GM18508 (cell line): Measurements from ENCODE around the gene COL4A1.

Experiments
- ATAC-seq: cut with Tn5 transposase; IDR thresholded peaks from one replicate; pipeline ENCODE4 v1.9.1; 2021; ENCODE audit warnings: moderate number of reproducible peaks; ENCODE audit not compliant: insufficient read depth, unreplicated experiment

Gene COL4A1

DNA sequence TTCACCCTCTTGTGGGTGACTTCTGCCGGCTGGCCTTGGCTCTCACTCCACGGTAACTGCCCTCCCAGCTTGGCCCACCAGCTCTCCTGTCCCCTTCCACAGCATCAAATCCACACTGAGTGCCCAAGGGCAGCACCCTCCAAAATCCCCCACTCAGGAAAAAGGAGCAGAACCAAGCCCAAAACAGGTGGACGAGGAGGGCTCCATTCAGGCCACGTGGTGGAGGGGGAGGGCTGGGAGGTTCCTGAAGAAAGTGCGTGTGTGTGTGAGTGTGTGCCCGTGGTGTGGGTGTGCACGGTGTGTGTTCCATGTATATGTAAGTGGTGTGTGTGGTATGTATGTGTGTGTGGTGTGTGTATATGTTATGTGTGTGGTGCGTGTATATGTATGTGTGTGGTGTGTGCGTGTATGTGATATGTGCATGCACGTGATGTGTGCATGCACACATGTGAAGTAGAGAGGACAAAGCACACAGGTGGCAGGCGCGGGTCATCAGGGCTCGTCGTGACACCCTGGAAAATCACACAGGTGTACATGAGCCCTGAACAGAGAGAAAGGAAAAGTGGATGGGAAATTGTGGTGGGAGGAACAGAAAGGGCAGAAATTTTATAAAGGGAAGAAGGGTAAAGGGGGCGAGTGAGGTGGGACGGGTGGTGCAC is 76.9 kb downstream of the COL4A1 start:
- no peak for ATAC-seq

DNA sequence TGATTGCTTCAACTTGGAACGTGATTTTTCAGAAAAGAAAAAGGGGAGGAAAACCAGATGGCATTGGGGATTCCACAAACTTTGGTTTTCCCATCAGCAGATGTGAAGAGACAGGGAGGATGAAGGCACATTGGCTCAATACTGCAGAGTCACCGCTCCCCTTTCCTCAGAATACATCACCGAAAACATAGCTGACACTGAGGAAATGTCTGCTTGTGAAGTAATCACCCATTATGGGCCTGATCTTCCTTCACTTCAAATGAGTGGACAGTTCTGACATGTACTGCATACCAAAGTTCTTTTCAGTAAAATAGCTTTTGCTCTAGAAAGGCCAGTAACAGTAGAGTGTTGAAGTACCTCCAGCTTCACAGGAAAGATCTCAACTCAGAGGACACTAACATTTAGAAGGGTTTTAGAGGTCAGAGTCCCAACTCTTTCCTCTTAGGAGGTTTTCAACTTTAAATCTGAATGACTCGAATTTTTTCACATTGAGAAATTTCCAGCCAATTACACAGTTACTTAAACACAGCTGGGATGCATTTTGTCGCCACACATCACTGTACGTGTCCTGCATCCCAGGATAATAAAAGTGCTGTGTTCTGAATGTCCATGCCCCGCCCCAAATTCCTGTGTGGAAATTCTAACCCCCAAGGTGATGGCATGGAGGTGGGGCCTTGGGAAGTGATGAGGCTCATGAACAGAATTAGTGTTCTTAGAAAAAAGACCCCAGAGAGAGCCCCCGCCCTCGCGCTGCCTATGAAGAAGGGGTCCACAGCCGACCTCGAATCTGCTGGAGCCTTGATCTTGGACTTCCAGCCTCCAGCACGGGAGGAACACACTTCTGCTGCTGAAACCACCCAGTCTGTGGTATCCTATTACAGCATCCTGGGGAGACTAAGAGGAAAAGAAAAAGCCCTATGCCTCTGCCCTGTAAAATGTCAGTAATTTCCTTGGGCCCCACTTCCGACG is 77.7 kb downstream of the COL4A1 start:
- no peak for ATAC-seq

DNA sequence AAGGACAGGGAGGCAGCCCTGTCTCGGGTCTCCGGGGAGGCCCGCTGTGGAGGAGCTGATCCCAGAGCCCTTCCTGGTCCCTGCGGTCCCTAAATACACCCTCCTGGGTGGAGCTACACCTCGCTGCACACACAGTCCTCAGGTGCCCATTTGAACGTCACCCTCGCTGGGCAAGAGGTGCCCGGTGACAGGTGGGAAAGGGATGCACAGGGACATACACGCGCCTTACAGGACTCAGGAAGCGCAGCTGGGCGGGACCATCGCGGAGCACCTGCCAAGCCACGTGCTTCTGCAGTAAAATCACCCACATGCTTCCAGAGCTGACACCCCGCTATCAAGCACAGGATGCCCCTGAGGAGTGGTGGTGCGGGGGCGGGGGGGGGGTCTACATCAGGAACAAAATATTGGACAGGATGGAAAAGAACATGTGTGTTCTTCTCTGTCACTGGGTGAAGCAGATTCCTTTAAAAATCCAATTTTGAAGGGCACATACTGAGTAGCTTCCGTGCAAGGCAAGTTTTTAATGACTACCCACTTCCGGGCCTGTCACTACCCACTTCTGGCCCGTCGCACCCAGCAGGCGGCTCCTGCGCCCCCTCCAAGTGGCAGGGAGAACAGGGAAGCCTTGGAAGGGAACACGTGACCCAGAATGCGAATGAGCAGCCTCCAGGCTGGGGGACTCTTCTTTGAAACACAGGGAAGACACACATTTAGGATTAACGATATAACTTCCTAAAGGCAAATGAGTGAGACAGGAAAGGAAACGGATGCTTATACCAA is 78.9 kb downstream of the COL4A1 start:
- ATAC-seq, result no peak

DNA sequence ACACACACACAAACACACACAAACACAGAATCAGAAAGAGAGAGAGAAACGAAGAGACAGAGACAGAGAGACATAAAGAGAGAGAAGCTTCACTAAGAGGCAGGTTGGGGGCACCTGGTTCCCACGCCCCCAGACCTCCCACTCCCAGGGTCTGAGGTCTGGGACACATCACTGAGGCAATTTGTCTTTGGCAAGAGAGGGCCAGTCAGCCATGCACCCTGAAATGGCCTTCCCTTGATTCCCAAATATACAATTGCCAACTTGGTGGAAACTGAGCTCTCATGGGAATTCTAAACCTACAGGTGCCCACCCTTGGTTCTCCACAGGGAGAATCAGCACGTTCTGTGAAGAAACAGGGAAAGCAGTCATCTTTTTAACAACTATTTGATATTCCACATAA is 79.5 kb downstream of the COL4A1 start:
- ATAC-seq, result no peak

DNA sequence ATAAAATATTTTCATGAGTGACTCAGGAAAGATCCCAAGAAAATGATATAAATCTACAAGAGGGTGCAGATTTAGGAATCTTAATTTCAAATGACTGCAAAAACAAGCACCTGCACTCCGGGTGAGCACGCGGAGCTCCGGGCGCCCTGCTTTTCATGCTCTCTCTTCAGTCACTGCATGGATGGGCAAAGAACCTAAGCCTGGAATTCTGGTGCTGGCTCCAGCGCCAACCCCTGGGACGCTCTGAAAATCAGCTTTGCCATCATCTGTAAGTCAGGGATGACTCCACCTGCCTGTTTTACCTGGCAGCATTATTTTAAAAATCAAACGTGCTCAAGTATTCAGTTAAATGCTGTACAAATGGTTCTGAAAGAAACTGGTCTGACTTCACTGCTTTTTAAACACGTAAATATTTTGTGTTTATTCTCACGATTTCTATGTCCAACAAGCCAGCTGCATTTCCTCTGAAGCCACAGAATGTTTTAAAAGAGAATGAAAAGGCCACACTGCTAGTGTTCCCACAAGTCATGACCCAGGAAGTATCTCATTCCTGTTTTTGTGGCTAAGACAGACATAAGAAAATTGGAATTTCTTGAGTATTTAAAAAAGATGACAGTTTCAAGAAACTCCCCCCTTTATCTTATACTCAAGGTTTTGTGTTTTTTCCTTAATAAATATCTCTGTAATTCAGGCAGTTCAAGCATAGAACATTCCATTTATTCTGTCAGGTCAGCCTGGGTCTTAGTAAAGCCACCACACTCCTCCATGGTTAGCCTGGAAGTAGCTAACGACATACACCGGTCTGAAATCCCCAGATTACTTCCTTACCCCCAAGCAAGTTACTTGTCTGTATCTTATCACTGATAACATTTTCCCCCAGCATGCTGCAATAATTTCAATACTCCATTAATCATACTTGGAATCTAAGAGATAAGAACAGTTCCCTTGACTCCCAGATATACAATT is 81.1 kb downstream of the COL4A1 start:
- ATAC-seq, result no peak

DNA sequence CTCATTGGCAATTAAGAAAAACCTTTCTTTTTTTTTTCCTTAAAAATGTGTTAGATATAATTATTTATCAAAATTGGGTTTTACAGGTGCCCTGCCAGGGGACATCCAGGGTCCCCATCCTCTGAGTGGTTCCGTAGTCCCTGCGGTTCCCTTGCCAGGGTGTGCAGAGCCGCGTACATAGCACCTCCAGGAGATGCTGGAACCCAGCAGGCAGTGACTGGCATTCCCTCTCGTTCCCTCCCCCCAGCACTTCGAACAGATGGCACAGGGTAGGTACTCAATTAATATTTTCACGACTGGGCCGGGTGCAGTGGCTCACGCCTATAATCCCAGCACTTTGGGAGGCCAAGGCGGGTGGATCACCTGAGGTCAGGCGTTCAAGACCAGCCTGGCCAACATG is 82.0 kb downstream of the COL4A1 start:
- no peak for ATAC-seq

DNA sequence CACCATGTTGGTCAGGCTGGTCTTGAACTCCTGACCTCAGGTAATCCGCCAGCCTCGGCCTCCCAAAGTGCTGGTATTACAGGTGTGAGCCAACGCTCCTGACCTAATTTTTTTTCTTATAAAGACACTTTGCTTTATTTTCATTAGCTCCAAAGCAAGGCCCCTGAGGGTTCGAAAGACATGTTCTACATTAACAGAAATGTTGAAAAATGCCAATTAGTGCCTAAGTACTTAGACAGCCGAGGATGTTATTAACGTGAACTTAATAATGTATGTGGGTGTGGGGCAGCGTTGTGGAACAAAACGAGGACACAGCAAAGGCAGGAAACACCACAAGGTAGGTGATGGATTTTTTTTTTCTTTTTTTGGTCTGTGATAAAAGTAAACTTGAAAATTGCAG is 82.4 kb downstream of the COL4A1 start:
- no peak for ATAC-seq

DNA sequence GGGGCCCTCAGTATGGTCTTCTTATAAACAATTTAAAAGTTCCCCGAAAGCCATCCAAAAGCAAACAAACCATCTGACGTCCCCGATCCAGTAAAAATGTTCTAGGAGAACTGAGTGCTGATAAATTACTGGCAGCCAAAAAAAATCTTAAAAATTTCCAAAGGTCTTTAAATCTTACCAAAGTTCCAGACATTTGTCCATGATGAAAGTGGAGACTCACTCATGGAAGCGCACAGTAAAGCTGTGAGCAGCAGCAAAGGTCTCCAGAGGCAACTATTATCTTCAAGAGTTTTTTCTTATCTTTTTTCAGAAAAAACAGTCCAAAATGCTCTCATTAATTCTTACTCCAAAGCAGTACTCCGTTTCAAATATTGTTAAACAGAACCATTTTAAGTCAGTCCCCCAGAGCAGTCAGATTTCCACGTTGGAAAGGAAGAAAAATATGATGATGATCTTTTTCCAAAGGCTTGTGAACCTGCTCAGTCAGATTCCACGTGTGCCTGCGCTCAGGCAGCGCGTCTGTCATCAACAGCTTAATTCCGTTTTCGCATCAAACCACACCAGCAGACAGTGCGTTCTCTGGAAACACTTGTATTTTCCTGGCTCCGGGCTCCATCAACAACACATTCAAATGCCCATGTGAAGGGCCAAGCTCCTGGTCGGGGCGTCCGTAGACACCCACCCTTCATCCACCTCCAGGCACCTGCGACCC is 85.4 kb downstream of the COL4A1 start:
- ATAC-seq, result no peak

DNA sequence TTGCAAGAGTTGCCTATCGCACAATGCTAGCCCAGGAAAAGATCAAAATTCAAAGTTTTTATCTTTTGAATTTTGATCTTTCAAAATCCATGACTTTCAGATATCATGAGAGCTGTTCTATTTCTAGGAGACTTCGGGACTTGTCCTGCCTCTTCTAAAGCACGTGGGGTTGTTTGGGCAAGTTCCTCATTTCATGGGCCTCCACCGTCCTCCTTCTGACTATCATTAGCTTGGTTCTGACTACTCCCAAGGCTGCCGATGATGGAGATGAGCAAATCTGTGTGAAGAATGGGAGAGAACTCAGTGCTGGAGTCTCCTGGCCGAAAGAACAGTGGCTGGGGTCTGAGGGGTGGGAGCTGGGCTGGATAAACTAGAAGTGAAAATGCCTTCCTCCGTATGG is 86.5 kb downstream of the COL4A1 start:
- ATAC-seq, result no peak

DNA sequence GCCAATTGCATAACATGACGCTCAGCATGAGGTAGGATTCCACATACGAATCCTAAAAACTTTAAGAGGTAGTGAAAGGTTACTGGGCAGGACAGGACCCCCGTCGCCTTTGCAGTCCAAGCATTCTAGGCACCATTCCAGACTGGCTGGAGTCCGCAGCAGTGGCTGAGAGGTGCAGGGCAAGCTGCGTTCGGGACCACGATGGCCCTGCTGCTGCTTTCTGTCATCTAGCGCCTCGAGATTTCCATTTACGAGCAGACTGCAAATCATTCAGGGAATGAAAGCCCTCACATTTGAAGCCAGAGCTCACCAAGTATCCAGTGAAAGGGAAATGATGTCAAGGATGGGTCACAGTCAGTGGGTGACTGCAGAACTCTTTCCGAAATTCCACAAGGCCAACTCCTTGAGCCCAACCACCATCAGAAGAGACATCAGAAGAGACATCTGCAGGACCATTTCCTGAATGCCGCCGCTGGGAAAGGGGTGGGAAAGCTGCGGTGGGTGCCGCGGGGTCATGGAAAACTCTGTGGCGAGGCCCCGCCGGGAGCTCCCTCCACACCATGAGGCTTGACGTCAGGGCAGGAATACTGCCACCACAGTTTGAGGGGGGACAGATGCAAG is 88.3 kb downstream of the COL4A1 start:
- ATAC-seq, result no peak

DNA sequence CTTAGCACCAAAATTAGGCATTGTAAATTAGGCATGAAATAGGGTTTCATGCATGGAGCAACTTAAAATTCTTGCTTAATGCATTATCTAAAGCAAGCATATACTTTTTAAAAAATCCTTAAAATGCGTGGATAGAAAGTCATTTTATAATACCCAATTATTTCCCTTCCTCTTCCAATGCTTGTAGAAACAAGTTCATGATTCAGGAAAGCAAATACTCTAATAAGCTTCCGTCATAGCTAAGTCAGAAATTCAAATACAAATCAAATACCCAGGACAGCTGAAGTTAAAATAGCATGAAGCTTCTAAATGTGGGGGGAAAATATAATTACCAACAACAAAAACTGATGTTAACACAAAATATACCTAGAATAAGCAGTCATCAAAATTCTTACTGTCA is 89.1 kb downstream of the COL4A1 start:
- ATAC-seq, result no peak

DNA sequence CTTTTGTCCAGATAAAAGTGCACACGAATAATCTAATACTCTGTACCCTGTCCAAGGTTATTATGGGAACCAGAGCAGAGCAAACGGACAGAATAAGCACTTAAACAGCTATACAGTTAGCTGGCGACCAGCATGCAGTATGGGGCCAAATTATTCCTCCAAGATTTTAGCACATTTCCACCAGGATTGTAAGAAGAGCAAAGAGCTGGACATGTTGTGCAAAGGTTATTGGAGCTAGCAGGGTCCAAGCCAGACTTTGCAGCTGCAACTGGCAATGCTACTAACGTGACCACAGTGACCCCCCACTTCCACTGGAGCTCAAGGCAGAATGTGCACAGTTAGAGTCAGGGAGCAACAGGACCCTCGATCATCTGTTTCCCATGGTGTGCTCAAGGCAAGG is 89.9 kb downstream of the COL4A1 start:
- no peak for ATAC-seq

DNA sequence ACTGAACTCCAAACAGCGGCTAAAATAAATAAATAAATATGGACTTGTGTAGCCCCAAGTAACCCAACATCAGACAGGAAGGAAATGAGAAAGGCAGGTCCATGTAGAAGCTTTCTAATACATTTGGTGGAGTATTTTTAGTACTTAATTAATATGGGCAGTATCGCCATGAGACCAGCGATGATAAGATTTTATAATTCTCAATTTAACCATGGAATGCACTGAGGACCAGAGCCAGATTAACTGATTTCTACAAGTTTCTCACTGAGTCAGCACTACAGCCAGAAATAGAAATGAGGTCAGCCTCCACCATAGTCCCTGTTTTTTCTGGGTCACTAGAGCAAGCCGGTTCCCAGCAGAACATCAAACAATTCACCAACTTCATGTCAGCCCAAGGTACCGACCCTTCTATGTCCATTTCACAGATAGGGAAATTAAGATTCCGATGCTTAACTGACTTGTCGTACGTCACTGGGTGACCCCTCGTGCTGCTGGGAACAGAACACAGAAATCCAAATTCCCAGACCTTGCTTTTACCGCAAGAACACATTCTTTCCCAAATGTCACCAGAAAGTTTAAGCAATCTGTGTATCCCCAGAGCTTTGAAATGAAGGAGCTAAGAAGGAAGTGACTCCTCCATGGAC is 90.4 kb downstream of the COL4A1 start:
- ATAC-seq, result no peak

DNA sequence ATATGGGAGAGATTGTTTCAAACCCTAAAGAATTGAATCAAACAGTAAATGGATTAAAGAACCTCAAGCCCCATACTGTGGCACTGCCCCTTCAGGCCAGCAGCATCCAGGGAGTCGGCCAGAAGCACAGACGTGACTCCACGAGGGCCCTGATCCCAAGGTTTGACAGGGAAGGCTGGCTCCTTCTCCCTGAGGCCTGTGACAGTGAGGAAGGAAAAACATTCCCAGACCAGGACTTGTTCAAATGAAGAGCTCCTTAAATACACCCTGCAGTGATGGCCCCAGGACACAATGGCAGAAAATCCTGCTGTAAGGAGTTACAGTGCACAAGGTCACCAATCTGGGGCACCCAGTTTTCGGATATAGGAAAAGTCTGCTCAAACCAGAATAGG is 91.0 kb downstream of the COL4A1 start:
- no peak for ATAC-seq

DNA sequence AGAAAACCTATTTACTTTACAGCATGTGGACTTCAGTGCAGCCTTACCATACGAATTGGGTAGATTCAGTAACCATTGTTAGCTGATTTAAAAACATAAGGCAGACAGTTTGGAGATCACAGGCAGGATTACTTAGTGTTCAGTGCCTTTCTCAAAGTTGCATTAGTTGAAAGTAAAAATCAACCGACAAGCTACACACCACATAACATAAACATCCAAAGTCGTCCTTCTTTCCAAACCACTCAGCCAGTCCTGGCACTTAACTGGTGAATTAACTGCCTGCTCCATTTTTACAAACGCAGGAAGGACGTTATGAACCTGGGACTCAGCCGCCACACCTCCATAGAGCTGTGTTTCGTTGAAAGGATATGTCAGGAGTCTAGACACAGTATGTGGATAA is 91.4 kb downstream of the COL4A1 start:
- no peak for ATAC-seq

DNA sequence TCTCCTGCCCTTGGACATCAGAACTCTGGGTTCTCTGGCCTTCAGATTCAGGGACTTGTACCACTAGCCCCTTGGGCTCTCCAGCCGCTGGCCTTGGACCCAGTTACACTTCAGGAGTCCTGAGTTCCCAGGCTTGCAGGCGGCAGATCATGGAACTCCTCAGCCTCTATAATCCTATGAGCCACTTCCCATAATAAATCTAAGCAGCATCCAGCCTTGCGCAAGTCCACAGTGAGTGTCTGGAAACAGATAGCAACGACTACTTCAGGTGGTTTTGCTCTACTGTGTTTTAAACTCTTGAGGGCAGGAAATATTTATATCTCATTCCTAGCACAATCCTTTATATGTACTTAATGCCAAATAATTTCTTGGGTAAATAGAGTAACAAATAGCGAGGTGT is 92.3 kb downstream of the COL4A1 start:
- no peak for ATAC-seq

DNA sequence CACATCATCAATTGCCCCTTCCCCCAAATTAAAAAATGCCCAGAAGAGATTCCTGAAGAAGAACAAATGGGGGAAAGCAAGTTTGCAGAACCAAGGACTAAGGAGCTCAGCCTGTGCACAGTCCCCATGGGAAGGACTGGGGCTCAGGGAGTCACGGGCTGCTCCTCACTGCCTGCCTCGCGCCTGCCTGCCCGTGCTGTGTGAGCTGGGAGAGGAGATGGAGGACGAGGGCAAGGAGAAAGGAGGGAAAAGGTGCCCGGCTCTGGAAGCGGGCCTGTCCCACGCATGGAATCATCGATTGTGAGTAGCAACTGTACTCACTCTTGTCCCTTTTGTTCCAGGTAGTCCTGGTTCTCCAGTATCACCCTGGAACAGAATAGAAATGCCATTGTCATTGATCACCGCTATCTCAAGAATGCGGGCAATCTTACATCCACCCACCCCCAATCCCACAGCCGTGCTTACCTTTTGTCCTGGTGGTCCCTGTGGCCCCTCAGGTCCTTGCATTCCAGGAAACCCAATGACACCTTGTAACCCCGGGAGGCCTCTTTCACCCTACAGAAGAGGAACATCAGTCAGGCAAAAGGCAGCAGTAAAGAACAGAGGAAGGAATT is 93.4 kb downstream of the COL4A1 start:
- no peak for ATAC-seq

DNA sequence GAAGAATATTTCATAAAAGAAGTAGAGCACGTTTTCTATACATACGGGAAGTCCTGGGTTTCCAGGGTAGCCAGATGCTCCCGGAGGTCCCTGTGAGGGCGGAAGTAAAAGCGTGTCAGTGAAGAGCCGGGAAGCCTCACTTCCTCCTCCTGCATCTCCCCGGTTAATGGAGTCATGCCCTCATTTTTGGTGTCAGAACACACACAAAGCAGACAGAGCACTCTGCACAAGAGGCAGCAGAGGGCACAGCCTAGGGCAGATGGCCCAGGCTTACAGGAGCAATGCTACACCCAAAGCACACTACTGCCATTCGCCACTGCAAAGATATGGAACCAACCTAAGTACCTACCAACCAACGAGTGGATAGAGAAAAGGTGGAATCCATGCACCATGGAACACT is 94.4 kb downstream of the COL4A1 start:
- ATAC-seq, result no peak
